Posterior cingulate gyrus (tissue), 11 donors: ENCODE data around the gene FGFR4.
"Not testable (repeated sequence)": the region's sequence is repeated elsewhere in the genome, so short reads cannot be mapped to it uniquely, and the experiment has no call there.

Experiments
- DNase-seq, 10 donors: peaks; one replicate each; pipeline versions ENCODE4 v3.0.0 to v3.0.0-alpha.2; 2020 to 2021; ENCODE audit warnings: mixed read lengths in 3 of 10
- intact Hi-C: fragments of 100-400 bp; cut with DNase I; formaldehyde crosslinking; loops from one replicate; pipeline ENCODE4 v1.15.1; 2023

The FGFR4 gene

DNA sequence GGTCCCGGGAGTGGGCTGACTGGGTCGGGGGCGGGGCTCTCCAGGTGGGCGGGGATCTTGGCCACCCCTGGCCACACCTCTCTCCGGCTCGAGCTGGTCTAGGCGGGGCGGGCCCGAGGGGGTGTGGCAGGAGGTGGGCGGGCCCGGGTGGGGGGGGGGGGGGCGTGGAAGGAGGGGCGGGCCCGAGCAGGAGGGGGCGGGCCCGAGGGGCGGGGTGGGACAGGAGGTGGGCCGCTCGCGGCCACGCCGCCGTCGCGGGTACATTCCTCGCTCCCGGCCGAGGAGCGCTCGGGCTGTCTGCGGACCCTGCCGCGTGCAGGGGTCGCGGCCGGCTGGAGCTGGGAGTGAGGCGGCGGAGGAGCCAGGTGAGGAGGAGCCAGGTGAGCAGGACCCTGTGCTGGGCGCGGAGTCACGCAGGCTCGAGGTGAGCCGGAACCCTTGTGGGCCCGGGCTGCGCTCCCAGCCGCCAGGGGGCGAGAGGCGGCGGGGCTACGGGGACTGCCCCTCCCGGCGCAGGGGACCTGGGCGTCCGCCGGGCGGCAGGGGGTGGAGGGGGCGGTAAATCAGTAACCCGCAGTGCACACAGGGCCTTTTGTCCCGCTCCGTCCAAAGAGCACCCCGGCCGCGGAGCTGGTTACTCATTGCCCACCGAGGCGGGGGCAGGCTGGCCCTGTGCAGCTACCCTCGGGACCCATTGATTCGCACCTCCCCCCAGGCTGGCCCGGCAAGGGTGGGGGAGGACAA, at the start of gene FGFR4:
TSS of gene FGFR4 (plus strand) at position 262 of the 744 bp plus-strand sequence. CDS start 2,688 bp downstream, outside the sequence.
- intact Hi-C loops = no loop called here
- peak in 1 of 10 donors; percentile 28 for DNase-seq

GRCh38 chr5:177036921-177037320, 49.8 kb upstream of the FGFR4 start:
- DNase-seq = no peak
- intact Hi-C loops = no loop called here

- intact Hi-C loops = no loop called here
- DNase-seq = peak in 4 of 10 donors; percentile 9 to 87 (median 28)
Measured at GRCh38 chr5:177040814-177041420, 45.8 kb upstream of the FGFR4 start.

DNA sequence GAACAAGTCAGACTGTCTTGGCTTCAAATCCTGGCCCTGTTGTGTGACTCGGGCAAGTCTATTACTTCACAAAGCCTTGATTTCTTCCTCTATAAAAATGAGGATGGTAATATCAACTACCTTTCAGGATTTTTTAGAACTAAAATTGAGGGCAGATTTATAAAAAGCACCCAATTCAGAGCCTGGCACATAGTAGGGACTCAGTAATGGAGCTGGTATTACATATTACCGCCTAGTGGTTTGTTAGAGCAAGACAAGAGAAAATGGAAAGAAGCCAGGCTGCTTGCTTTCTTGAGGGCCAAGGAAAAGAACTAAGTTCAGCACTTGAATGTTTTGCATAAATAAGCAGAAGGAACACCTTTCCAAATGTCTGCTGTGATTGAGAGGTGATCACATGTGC, 44.8 kb upstream of the FGFR4 start:
- intact Hi-C loops = no loop called here
- no peak for DNase-seq

- intact Hi-C loops = no loop called here
- no peak for DNase-seq
Measured at GRCh38 chr5:177043114-177043513, 43.6 kb upstream of the FGFR4 start.

- DNase-seq = no peak
- intact Hi-C loops = no loop called here
Measured at GRCh38 chr5:177043958-177044357, 42.8 kb upstream of the FGFR4 start.

DNA sequence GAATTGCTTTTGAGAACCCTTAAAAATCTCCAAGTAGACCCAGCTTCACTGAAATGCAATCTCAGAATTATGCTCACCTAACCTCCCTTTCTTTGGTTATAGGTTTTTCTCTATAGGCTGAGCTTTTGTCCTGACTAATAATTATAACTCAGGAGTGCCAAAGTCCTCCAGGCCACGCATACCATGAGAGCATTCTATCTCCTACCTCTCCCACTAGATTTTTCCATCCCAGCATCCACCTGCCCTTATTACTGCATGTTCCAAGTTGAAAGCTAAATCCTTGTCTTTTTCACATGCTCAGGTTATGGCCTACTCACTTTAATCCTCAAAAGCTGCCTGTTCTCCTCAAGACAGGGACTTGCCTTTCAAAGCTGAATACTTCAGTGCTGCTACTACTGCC, 42.1 kb upstream of the FGFR4 start:
- intact Hi-C loops = no loop called here

DNA sequence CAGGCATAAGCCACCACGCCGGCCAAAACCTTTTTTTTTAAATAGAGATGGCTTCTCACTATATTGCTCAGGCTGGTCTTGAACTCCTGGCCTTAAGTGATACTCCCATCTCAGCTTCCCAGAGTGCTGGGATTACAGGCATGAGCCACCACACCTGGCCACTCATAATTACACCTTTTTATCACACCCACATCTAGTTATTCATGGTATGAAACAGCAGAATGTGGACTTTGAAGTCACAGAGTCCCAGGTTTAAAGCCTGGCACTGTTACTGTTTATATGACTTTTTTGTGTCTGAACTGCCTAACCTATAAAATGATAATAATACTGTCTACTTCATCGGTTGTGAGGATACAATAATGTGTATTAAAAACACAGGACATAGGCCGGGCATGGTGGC, 41.1 kb upstream of the FGFR4 start:
- intact Hi-C loops = no loop called here
- no peak for DNase-seq

More for the DNA sequence above, 42.1 kb upstream of the FGFR4 start:
- no peak for DNase-seq

DNA sequence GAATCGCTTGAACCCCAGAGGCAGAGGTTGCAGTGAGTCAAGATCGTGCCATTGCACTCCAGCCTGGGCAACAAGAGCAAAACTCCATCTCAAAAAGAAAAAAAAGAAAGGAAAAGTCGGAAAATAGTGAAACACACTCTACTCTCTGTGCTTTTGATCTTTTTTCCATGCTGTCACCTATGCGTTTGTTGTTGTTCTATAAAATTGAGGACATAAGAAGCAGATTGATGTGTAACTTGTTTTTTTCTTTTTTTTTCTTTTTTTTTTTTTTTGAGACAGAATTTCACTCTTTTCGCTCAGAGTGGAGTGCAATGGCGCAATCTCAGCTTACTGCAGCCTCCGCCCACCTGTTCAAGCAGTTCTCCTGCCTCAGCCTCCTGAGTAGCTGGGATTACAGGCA, 38.2 kb upstream of the FGFR4 start:
- intact Hi-C loops, DNase-seq: not testable (repeated sequence)

DNA sequence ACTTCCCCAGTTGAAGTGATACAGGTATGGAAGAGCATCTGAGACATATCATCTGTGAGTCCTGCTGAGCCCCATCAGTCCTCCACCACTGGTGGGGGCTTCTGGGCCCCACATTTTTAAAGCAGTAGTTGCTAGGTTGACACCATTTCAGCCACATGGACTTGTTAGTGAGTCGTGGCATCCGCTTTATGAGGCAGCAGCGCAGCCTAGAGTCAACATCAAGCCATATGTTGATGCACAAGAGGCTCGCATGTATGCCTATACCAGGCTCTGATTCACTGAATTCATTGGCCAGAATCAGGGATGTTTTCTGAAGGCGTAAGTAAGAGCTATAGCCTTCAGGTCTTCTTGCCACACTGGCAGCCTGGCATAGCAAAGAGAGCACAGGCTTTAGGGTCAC, 37.4 kb upstream of the FGFR4 start:
- intact Hi-C loops = no loop called here
- peak in 1 of 10 donors; percentile 23 for DNase-seq

DNA sequence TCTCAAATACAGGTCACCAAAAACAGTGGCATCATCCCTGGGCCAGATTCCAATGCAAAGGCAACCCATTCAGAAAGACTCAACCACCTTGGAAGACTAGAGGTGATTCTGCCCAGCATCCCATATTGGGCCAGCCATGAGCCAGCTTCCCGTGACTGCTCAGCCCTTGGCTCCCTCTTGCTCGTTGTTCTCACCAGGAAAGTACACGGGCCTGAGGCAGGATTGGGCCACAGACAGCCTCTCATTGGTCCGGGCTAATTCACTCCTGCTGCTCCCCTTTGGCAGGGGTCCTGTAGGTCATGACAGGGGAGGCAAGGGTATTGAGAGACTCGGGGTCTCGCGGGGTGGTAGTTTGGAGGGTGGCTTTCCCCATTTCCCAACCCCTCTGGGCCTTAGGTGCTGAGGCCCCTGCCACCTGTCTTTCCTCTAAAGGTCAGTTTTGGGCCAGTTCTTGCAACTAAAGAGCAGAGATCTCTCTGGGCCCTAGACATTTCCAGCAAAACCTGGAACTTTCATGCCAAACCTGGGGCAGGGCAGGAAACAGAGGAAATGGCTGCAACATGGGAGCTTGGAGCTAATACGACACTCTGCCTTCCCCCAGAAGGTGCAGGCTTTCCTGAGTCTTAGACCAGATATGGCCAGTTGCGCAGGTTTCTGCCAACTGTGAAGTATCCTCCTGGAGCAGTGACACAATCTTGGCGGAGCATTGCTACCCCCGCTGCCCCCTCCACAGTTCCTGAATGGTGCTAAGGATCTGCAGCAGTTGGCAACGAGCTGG, 22.0 kb upstream of the FGFR4 start:
- intact Hi-C loops = no loop called here
- DNase-seq = peak in 1 of 10 donors; percentile 59

DNA sequence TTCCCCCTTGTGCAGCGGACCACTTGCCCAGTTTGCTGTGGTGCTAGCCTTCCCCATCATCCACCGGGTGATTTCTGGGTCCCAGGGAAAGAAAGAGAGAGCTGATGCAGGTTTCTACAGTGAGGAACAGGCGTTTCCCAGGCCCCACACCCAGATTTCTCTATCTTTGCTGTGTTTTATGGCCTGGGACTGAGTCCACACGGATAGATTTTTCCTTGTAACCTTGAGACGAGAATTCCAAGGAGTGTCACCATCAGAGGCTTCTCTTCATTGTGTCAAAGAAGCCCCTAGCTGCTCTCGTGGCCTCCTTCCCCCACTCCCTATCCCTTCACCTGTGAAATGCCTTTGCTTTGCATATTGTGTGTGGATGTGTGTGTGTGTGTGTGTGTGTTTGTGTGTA, 21.2 kb upstream of the FGFR4 start:
- intact Hi-C loops = no loop called here
- DNase-seq = no peak

DNA sequence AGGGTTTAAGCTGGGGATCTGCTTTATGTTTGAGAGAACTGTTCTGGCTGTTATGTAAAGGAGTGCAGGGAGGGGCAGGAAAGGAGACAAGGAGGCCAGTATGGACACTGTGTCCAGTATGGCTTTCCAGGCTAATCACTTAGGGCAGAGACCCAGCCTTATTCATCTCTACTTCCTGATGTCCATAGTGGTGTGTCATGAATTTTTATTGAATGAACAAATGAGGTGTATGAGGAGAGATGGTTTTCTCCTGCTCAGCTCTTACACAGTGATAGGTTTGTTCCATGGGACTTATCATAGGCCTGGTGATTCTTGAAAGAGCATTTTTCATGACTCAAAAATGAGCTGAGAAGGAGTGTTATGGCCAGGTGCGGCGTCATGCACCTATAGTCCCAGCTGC, 20.5 kb upstream of the FGFR4 start:
- no peak for DNase-seq
- intact Hi-C loops = no loop called here

- no peak for DNase-seq
- intact Hi-C loops = no loop called here
Measured at GRCh38 chr5:177067503-177067902, 19.2 kb upstream of the FGFR4 start.

- intact Hi-C loops = no loop called here
- no peak for DNase-seq
Measured at GRCh38 chr5:177070536-177071191, 16.1 kb upstream of the FGFR4 start.

GRCh38 chr5:177071666-177072385, 14.9 kb upstream of the FGFR4 start:
- DNase-seq = peak in 6 of 10 donors; percentile 29 to 82 (median 57)
- intact Hi-C loops = loop anchor here (1.0 kb wide), 1 partner anchor 39 kb away; no protein-coding TSS in a partner anchor

DNA sequence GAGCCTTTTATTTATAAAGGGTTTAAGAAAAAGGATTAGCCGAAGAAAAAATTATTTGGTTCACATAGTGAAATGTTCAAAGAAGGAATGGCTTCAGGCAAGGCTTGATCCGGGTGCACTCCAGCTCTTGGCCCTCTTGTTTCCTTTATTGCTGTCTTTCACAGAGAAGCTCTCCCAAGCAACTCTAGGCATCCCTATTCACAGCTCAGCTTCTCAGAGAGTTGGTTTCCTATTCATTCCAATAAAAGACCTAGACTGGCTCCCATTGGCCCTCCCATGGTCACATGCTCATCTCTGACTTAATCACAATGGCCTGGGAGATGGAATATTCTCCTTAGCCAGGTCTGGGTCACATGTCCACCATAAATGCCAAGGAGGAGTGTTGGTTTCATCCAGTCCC, 9.4 kb upstream of the FGFR4 start:
- peak in 1 of 10 donors; percentile 24 for DNase-seq
- intact Hi-C loops = no loop called here

- intact Hi-C loops = no loop called here
Measured at GRCh38 chr5:177079606-177080005, 7.1 kb upstream of the FGFR4 start.

GRCh38 chr5:177080265-177080664, 6.5 kb upstream of the FGFR4 start:
- intact Hi-C loops = no loop called here
- peak in 1 of 10 donors; percentile 5 for DNase-seq

More at GRCh38 chr5:177079606-177080005, 7.1 kb upstream of the FGFR4 start:
- peak in 1 of 10 donors; percentile 54 for DNase-seq

DNA sequence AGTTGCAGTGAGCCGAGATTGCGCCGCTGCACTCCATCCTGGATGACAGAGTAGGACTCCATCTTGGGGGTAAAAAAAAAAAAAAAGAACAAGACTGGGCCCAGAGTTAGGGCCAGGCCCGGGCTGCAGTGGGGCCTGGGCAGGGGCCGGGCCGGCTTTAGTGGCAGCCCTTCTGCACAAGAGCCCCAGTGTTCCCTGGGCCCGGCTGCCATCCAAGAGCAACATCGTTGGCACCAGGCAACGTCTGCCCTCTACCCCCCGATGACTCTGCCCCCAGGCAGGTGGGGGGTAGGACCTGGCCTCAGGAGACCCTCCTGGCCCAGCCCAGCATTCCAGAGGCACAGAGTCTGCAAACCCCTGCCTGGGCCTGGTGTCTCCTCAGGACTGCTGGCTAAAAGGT, 4.9 kb upstream of the FGFR4 start:
- DNase-seq = peak in 1 of 10 donors; percentile 66
- intact Hi-C loops = no loop called here
